Astrocyte (in vitro differentiated cells and primary cell): ENCODE data around the gene ADGRL1.
"Not testable (repeated sequence)": the region's sequence is repeated elsewhere in the genome, so short reads cannot be mapped to it uniquely, and the experiment has no call there.

Experiments used
- EZH2 ChIP-seq: IDR thresholded peaks from 2 replicates; pipeline ENCODE4 v1.6.1; 2012; ENCODE audit warnings: mild to moderate bottlenecking, low read length, inconsistent platforms; ENCODE audit not compliant: insufficient read depth
- TF ChIP-seq, protein P1 (sequence below): IDR thresholded peaks from 2 replicates; pipeline ENCODE4 v1.5.1; 2011; ENCODE audit warnings: low read depth, mild to moderate bottlenecking, inconsistent platforms, low read length, moderate library complexity; ENCODE audit not compliant: insufficient read depth

GRCh38 chr19:14204219-14204618 lies 1.8 kb downstream of the ADGRL1 start:
- TF ChIP-seq, protein P1, sequence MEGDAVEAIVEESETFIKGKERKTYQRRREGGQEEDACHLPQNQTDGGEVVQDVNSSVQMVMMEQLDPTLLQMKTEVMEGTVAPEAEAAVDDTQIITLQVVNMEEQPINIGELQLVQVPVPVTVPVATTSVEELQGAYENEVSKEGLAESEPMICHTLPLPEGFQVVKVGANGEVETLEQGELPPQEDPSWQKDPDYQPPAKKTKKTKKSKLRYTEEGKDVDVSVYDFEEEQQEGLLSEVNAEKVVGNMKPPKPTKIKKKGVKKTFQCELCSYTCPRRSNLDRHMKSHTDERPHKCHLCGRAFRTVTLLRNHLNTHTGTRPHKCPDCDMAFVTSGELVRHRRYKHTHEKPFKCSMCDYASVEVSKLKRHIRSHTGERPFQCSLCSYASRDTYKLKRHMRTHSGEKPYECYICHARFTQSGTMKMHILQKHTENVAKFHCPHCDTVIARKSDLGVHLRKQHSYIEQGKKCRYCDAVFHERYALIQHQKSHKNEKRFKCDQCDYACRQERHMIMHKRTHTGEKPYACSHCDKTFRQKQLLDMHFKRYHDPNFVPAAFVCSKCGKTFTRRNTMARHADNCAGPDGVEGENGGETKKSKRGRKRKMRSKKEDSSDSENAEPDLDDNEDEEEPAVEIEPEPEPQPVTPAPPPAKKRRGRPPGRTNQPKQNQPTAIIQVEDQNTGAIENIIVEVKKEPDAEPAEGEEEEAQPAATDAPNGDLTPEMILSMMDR = not testable (repeated sequence)
- TF ChIP-seq EZH2 = not testable (repeated sequence)
